HepG2 (cell line): Measurements from ENCODE around the gene MEX3A. TPM values are rescaled to one million over a fixed set of nuclear protein-coding genes. Genes with fewer than 3 reads are reported as not detected.

Experiments
- ARHGAP35 ChIP-seq: sonication (generic); formaldehyde crosslinking; IDR thresholded peaks from 2 replicates; pipeline ENCODE4 v1.9.0; 2022; ENCODE audit warnings: mild to moderate bottlenecking, inconsistent platforms, moderate library complexity, missing genetic modification reagents, borderline replicate concordance
- FOXC1 ChIP-seq: sonication (generic); formaldehyde crosslinking; IDR thresholded peaks from 2 replicates; pipeline ENCODE4 v1.8.0; 2022; ENCODE audit warnings: mild to moderate bottlenecking, missing genetic modification reagents, borderline replicate concordance
- KMT2B ChIP-seq: IDR thresholded peaks from 2 replicates; pipeline ENCODE4 v1.6.1; 2016; ENCODE audit warnings: missing genetic modification reagents, missing compliant biosample characterization
- MTF2 ChIP-seq: sonication (generic); formaldehyde crosslinking; IDR thresholded peaks from 2 replicates; pipeline ENCODE4 v1.5.0; 2020; ENCODE audit warnings: missing genetic modification reagents, borderline replicate concordance
- MYC ChIP-seq: sonication (generic); formaldehyde crosslinking; IDR thresholded peaks from 2 replicates; pipeline ENCODE4 v1.9.0; 2021; ENCODE audit warnings: missing genetic modification reagents, borderline replicate concordance
- SALL2 ChIP-seq: sonication (generic); formaldehyde crosslinking; IDR thresholded peaks from 2 replicates; pipeline ENCODE4 v1.8.1; 2023; ENCODE audit warnings: mild to moderate bottlenecking, missing genetic modification reagents, inconsistent platforms
- TMF1 ChIP-seq: sonication (generic); formaldehyde crosslinking; IDR thresholded peaks from 2 replicates; pipeline ENCODE4 v1.8.1; 2022; ENCODE audit warnings: low read depth, missing genetic modification reagents
- ZC3H13 ChIP-seq: sonication (generic); formaldehyde crosslinking; IDR thresholded peaks from 2 replicates; pipeline ENCODE4 v1.8.1; 2023; ENCODE audit warnings: mild to moderate bottlenecking, missing genetic modification reagents, moderate library complexity
- ZFP41 ChIP-seq: sonication (generic); formaldehyde crosslinking; IDR thresholded peaks from 2 replicates; pipeline ENCODE4 v1.4.0; 2020; ENCODE audit warnings: mild to moderate bottlenecking, missing genetic modification reagents, borderline replicate concordance
- ZFX ChIP-seq: sonication (generic); formaldehyde crosslinking; IDR thresholded peaks from 2 replicates; pipeline ENCODE4 v1.4.0; 2020; ENCODE audit warnings: mild to moderate bottlenecking, low read depth, missing genetic modification reagents, moderate library complexity
- ZNF3 ChIP-seq: IDR thresholded peaks from 2 replicates; pipeline ENCODE4 v1.7.0; 2017; ENCODE audit warnings: inconsistent platforms
- ZNF431 ChIP-seq: sonication (generic); formaldehyde crosslinking; IDR thresholded peaks from 2 replicates; pipeline ENCODE4 v1.9.0; 2022; ENCODE audit warnings: missing genetic modification reagents, low read depth, mild to moderate bottlenecking, borderline replicate concordance
- ZNF441 ChIP-seq: sonication (generic); formaldehyde crosslinking; IDR thresholded peaks from 2 replicates; pipeline ENCODE4 v1.7.0; 2021; ENCODE audit warnings: missing genetic modification reagents, borderline replicate concordance
- polyA plus RNA-seq, 8 experiments: library from polyadenylated mRNA; depleted of rRNA in 3 of 8; stranded (reverse) in 7 of 8; unstranded in 1 of 8; fragments of >200 nt; fragmentation: Illumina TruSeq in 4 of 8; extraction: Trizol in 4 of 8; gene quantifications; 2 replicates each; pipeline versions ENCODE4 v1.2.1 to v1.2.3, GENCODE V29; 2011 to 2016; ENCODE audit warnings: low read depth in 4 of 8, missing spikeins in 1 of 8, mixed read lengths in 1 of 8; ENCODE audit not compliant: insufficient read depth in 1 of 8
- total RNA-seq, 5 experiments: library from RNA; depleted of rRNA; stranded (reverse); fragments of >200 nt; fragmentation: Illumina TruSeq; extraction: Trizol; gene quantifications; 2 replicates each; pipeline ENCODE4 v1.2.3, GENCODE V29; 2016; ENCODE audit warnings: low read depth in 1 of 5
- TF ChIP-seq, protein P1 (sequence below): sonication (generic); formaldehyde crosslinking; IDR thresholded peaks from 2 replicates; pipeline ENCODE4 v1.5.1; 2020; ENCODE audit warnings: mild to moderate bottlenecking, moderate library complexity, missing genetic modification reagents
- TF ChIP-seq, protein P2 (sequence below): sonication (generic); formaldehyde crosslinking; IDR thresholded peaks from 2 replicates; pipeline ENCODE4 v1.4.0; 2020; ENCODE audit warnings: missing genetic modification reagents, borderline replicate concordance
- TF ChIP-seq, protein P3 (sequence below): sonication (generic); formaldehyde crosslinking; IDR thresholded peaks from 2 replicates; pipeline ENCODE4 v1.4.0; 2020; ENCODE audit warnings: mild to moderate bottlenecking, low read depth, missing genetic modification reagents
- TF ChIP-seq, protein P4 (sequence below): IDR thresholded peaks from 2 replicates; pipeline ENCODE4 v1.6.1; 2012; ENCODE audit warnings: low read depth, low read length, improper control_type of control experiment
- TF ChIP-seq, protein P5 (sequence below): sonication (generic); formaldehyde crosslinking; IDR thresholded peaks from 2 replicates; pipeline ENCODE4 v1.4.0; 2020; ENCODE audit warnings: missing genetic modification reagents
- TF ChIP-seq, protein P6 (sequence below): sonication (generic); formaldehyde crosslinking; IDR thresholded peaks from 2 replicates; pipeline ENCODE4 v1.9.0; 2021; ENCODE audit warnings: missing genetic modification reagents, mild to moderate bottlenecking, borderline replicate concordance

MEX3A gene
- total and polyA plus RNA-seq, 2 of the 13 experiments (the other 11 are each of a cell fraction or from before 2014, with no cell fraction given), result 7.6 to 9.1 TPM

DNA sequence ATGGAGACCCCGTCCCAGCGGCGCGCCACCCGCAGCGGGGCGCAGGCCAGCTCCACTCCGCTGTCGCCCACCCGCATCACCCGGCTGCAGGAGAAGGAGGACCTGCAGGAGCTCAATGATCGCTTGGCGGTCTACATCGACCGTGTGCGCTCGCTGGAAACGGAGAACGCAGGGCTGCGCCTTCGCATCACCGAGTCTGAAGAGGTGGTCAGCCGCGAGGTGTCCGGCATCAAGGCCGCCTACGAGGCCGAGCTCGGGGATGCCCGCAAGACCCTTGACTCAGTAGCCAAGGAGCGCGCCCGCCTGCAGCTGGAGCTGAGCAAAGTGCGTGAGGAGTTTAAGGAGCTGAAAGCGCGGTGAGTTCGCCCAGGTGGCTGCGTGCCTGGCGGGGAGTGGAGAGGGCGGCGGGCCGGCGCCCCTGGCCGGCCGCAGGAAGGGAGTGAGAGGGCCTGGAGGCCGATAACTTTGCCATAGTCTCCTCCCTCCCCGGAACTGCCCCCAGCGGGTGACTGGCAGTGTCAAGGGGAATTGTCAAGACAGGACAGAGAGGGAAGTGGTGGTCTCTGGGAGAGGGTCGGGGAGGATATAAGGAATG, 32.8 kb upstream of the MEX3A start (continued):
- TF ChIP-seq ZFP41 (CRISPR knock-in tag) (0 out of 2 replicates have a peak, but pooled peaks have one; percentile 32), ZNF431 (CRISPR knock-in tag) (no peak), ZNF3 (CRISPR knock-in tag) (peak; percentile 20; the same call in 1 of the 2 replicates), FOXC1 (CRISPR knock-in tag) (peak; percentile 29; the same call in 1 of the 2 replicates), ZNF441 (CRISPR knock-in tag) (peak; percentile 40; the same call in 1 of the 2 replicates), TMF1 (no peak), MYC (CRISPR knock-in tag) (peak; percentile 29; the same call in 1 of the 2 replicates), ZFX (CRISPR knock-in tag) (peak; percentile 68), MTF2 (peak; percentile 49; the same call in 1 of the 2 replicates), ARHGAP35 (CRISPR knock-in tag) (peak; percentile 43; the same call in 1 of the 2 replicates), ZC3H13 (peak; percentile 66), KMT2B (CRISPR knock-in tag) (0 out of 2 replicates have a peak, but pooled peaks have one; percentile 9), SALL2 (0 out of 2 replicates have a peak, but pooled peaks have one; percentile 6)
- TF ChIP-seq, protein P1, sequence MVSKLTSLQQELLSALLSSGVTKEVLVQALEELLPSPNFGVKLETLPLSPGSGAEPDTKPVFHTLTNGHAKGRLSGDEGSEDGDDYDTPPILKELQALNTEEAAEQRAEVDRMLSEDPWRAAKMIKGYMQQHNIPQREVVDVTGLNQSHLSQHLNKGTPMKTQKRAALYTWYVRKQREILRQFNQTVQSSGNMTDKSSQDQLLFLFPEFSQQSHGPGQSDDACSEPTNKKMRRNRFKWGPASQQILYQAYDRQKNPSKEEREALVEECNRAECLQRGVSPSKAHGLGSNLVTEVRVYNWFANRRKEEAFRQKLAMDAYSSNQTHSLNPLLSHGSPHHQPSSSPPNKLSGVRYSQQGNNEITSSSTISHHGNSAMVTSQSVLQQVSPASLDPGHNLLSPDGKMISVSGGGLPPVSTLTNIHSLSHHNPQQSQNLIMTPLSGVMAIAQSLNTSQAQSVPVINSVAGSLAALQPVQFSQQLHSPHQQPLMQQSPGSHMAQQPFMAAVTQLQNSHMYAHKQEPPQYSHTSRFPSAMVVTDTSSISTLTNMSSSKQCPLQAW (CRISPR knock-in tag), result 0 out of 2 replicates have a peak, but pooled peaks have one; percentile 13
- TF ChIP-seq, protein P2, sequence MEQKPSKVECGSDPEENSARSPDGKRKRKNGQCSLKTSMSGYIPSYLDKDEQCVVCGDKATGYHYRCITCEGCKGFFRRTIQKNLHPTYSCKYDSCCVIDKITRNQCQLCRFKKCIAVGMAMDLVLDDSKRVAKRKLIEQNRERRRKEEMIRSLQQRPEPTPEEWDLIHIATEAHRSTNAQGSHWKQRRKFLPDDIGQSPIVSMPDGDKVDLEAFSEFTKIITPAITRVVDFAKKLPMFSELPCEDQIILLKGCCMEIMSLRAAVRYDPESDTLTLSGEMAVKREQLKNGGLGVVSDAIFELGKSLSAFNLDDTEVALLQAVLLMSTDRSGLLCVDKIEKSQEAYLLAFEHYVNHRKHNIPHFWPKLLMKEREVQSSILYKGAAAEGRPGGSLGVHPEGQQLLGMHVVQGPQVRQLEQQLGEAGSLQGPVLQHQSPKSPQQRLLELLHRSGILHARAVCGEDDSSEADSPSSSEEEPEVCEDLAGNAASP (CRISPR knock-in tag), result no peak
- TF ChIP-seq, protein P3, sequence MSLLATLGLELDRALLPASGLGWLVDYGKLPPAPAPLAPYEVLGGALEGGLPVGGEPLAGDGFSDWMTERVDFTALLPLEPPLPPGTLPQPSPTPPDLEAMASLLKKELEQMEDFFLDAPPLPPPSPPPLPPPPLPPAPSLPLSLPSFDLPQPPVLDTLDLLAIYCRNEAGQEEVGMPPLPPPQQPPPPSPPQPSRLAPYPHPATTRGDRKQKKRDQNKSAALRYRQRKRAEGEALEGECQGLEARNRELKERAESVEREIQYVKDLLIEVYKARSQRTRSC (CRISPR knock-in tag), result no peak
- TF ChIP-seq, protein P4, sequence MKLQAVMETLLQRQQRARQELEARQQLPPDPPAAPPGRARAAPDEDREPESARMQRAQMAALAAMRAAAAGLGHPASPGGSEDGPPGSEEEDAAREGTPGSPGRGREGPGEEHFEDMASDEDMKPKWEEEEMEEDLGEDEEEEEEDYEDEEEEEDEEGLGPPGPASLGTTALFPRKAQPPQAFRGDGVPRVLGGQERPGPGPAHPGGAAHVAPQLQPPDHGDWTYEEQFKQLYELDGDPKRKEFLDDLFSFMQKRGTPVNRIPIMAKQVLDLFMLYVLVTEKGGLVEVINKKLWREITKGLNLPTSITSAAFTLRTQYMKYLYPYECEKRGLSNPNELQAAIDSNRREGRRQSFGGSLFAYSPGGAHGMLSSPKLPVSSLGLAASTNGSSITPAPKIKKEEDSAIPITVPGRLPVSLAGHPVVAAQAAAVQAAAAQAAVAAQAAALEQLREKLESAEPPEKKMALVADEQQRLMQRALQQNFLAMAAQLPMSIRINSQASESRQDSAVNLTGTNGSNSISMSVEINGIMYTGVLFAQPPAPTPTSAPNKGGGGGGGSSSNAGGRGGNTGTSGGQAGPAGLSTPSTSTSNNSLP, result no peak
- TF ChIP-seq, protein P5, sequence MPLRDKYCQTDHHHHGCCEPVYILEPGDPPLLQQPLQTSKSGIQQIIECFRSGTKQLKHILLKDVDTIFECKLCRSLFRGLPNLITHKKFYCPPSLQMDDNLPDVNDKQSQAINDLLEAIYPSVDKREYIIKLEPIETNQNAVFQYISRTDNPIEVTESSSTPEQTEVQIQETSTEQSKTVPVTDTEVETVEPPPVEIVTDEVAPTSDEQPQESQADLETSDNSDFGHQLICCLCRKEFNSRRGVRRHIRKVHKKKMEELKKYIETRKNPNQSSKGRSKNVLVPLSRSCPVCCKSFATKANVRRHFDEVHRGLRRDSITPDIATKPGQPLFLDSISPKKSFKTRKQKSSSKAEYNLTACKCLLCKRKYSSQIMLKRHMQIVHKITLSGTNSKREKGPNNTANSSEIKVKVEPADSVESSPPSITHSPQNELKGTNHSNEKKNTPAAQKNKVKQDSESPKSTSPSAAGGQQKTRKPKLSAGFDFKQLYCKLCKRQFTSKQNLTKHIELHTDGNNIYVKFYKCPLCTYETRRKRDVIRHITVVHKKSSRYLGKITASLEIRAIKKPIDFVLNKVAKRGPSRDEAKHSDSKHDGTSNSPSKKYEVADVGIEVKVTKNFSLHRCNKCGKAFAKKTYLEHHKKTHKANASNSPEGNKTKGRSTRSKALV (CRISPR knock-in tag), result peak; percentile 54; the same call in 1 of the 2 replicates
- TF ChIP-seq, protein P6, sequence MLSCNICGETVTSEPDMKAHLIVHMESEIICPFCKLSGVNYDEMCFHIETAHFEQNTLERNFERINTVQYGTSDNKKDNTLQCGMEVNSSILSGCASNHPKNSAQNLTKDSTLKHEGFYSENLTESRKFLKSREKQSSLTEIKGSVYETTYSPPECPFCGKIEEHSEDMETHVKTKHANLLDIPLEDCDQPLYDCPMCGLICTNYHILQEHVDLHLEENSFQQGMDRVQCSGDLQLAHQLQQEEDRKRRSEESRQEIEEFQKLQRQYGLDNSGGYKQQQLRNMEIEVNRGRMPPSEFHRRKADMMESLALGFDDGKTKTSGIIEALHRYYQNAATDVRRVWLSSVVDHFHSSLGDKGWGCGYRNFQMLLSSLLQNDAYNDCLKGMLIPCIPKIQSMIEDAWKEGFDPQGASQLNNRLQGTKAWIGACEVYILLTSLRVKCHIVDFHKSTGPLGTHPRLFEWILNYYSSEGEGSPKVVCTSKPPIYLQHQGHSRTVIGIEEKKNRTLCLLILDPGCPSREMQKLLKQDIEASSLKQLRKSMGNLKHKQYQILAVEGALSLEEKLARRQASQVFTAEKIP (CRISPR knock-in tag), result no peak
